Measurements from ENCODE around the gene OPN5.
"Not testable (repeated sequence)": the region's sequence is repeated elsewhere in the genome, so short reads cannot be mapped to it uniquely, and the experiment has no call there.

The OPN5 gene

GRCh38 chr6:47781732-47782131 is at the start of gene OPN5:
Gene OPN5, plus strand, starts transcription at chr6:47782032. Its CDS starts 35 bp downstream, at chr6:47782067.
- no peak for DNase-seq

- peak; percentile 29 for DNase-seq
Observed at GRCh38 chr6:47733879-47734558, 47.8 kb upstream of the OPN5 start.

- no peak for DNase-seq
Observed at GRCh38 chr6:47734831-47735481, 46.9 kb upstream of the OPN5 start.

- no peak for DNase-seq
Observed at GRCh38 chr6:47736083-47736700, 45.6 kb upstream of the OPN5 start.

- DNase-seq = no peak
Observed at GRCh38 chr6:47737406-47737805, 44.4 kb upstream of the OPN5 start.

- DNase-seq = no peak
Observed at GRCh38 chr6:47740714-47741113, 41.1 kb upstream of the OPN5 start.

GRCh38 chr6:47741807-47742206 is 40.0 kb upstream of the OPN5 start:
- no peak for DNase-seq

- no peak for DNase-seq
Observed at GRCh38 chr6:47743744-47744143, 38.1 kb upstream of the OPN5 start.

GRCh38 chr6:47745269-47745668 is 36.6 kb upstream of the OPN5 start:
- not testable (repeated sequence) for DNase-seq

GRCh38 chr6:47749757-47750156 is 32.1 kb upstream of the OPN5 start:
- no peak for DNase-seq

GRCh38 chr6:47752801-47753200 is 29.0 kb upstream of the OPN5 start:
- no peak for DNase-seq

GRCh38 chr6:47759364-47759763 is 22.5 kb upstream of the OPN5 start:
- no peak for DNase-seq

GRCh38 chr6:47762502-47762901 is 19.3 kb upstream of the OPN5 start:
- DNase-seq = no peak

- DNase-seq = no peak
Observed at GRCh38 chr6:47766445-47766844, 15.4 kb upstream of the OPN5 start.

GRCh38 chr6:47767102-47767501 is 14.7 kb upstream of the OPN5 start:
- DNase-seq = no peak

- DNase-seq = no peak
Observed at GRCh38 chr6:47769982-47770381, 11.8 kb upstream of the OPN5 start.

- DNase-seq = no peak
Observed at GRCh38 chr6:47772359-47772758, 9.5 kb upstream of the OPN5 start.

- no peak for DNase-seq
Observed at GRCh38 chr6:47773005-47773404, 8.8 kb upstream of the OPN5 start.

GRCh38 chr6:47780510-47781356 is 1.1 kb upstream of the OPN5 start:
- DNase-seq = peak; percentile 61

- DNase-seq = no peak
Observed at GRCh38 chr6:47785182-47785581, 3.4 kb downstream of the OPN5 start.

GRCh38 chr6:47787620-47788497 is 6.0 kb downstream of the OPN5 start:
- peak; percentile 62 for DNase-seq

- no peak for DNase-seq
Observed at GRCh38 chr6:47788498-47788884, 6.7 kb downstream of the OPN5 start.

All from suppressor macrophage treated with lipopolysaccharide for 4 hours (primary cell).